ENCODE measurements around the gene SLC39A8. TPM values are rescaled to one million over a fixed set of nuclear protein-coding genes. Genes with fewer than 3 reads are reported as not detected.

The SLC39A8 gene
- total RNA-seq, 1 experiment from 2014 or later, result 35.9 TPM

GRCh38 chr4:102348701-102349100, 3.4 kb upstream of the SLC39A8 start:
- TF ChIP-seq TEAD4 (CRISPR knock-in tag; IDR thresholded peaks at IDR 0.05), result no peak
- TF ChIP-seq, protein P1, sequence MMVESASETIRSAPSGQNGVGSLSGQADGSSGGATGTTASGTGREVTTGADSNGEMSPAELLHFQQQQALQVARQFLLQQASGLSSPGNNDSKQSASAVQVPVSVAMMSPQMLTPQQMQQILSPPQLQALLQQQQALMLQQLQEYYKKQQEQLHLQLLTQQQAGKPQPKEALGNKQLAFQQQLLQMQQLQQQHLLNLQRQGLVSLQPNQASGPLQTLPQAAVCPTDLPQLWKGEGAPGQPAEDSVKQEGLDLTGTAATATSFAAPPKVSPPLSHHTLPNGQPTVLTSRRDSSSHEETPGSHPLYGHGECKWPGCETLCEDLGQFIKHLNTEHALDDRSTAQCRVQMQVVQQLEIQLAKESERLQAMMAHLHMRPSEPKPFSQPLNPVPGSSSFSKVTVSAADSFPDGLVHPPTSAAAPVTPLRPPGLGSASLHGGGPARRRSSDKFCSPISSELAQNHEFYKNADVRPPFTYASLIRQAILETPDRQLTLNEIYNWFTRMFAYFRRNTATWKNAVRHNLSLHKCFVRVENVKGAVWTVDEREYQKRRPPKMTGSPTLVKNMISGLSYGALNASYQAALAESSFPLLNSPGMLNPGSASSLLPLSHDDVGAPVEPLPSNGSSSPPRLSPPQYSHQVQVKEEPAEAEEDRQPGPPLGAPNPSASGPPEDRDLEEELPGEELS (CRISPR knock-in tag; IDR thresholded peaks at IDR 0.05), result no peak
- ATAC-seq (no peak), DNase-seq (ENCODE audit: low spot score) (no peak)
- CTCF ChIA-PET, result no interaction called here
- H3K27me3 Mint-ChIP-seq (ENCODE audit: low read depth), result peaks cover 9% of the 10 kb centered on the region
- H3K27ac Mint-ChIP-seq, result no peak overlapping the region
- POLR2A ChIA-PET, result no interaction called here
- peaks cover 29% of the 10 kb centered on the region for H3K4me1 Mint-ChIP-seq
- H3K4me3 Mint-ChIP-seq, result no peak overlapping the region
- no peaks in the 10 kb centered on the region for H3K9me3 Mint-ChIP-seq
- no peaks in the 10 kb centered on the region for H3K36me3 Mint-ChIP-seq

- Mint-ChIP-seq H3K36me3 (no peaks in the 10 kb centered on the region), H3K27me3 (ENCODE audit: low read depth) (peaks cover 17% of the 10 kb centered on the region), H3K4me1 (peaks cover 45% of the 10 kb centered on the region), H3K27ac (no peak overlapping the region), H3K4me3 (peak overlapping the region; percentile 84), H3K9me3 (no peaks in the 10 kb centered on the region)
- CTCF ChIA-PET, result interaction anchor here (0.7 to 2.7 kb wide), 3 partner anchors 24 to 85 kb away, joined by 3 to 34 read pairs (median 4); no protein-coding TSS in a partner anchor
- TF ChIP-seq ATF6 (CRISPR knock-in tag; IDR thresholded peaks at IDR 0.05) (no peak), GABPB1 (CRISPR knock-in tag; IDR thresholded peaks at IDR 0.05) (no peak), PREB (CRISPR knock-in tag; IDR thresholded peaks at IDR 0.05; ENCODE audit: borderline replicate concordance) (no peak), E2F5 (CRISPR knock-in tag; IDR thresholded peaks at IDR 0.05) (no peak), ZSCAN18 (CRISPR knock-in tag; IDR thresholded peaks at IDR 0.05) (no peak)
- TF ChIP-seq, protein P2, sequence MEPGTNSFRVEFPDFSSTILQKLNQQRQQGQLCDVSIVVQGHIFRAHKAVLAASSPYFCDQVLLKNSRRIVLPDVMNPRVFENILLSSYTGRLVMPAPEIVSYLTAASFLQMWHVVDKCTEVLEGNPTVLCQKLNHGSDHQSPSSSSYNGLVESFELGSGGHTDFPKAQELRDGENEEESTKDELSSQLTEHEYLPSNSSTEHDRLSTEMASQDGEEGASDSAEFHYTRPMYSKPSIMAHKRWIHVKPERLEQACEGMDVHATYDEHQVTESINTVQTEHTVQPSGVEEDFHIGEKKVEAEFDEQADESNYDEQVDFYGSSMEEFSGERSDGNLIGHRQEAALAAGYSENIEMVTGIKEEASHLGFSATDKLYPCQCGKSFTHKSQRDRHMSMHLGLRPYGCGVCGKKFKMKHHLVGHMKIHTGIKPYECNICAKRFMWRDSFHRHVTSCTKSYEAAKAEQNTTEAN (CRISPR knock-in tag; IDR thresholded peaks at IDR 0.05), result no peak
- ATAC-seq (peak; percentile 8), DNase-seq (ENCODE audit: low spot score) (peak; percentile 16)
- POLR2A ChIA-PET, result interaction anchor here (0.8 kb wide), 1 partner anchor 85 kb away, joined by 4 read pairs; no protein-coding TSS in a partner anchor
Measured at GRCh38 chr4:102345795-102346100, 466 bp upstream of the SLC39A8 start.

DNA sequence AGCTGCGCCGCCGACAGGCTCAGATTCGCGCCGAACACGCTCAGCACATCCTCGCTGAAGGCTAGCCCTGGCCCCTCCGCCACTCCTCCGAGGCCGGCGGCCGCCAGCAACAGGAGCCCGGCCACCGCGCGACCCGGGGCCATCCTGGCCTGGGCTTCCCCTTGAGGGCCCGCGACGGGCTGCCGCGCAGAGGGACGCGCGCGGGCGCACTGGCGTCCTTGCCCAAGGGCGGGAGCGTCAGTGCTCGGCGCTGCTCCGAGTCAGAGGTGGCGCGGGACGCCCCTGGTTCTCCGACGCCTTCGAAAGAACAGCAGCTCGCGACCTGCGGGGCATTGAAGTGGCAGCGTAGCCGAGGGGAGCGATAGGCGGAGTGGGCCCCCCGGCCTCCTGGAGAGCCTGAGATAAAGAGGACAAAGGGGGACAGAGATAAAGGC, 745 bp downstream of the SLC39A8 start:
- Mint-ChIP-seq H3K9me3 (no peaks in the 10 kb centered on the region), H3K27me3 (ENCODE audit: low read depth) (peaks cover 17% of the 10 kb centered on the region), H3K36me3 (peaks cover 3% of the 10 kb centered on the region), H3K4me3 (peak overlapping the region; percentile 84), H3K4me1 (peaks cover 55% of the 10 kb centered on the region), H3K27ac (peak overlapping the region; percentile 67; the same call in 1 of the 2 replicates)
- DNase-seq (ENCODE audit: low spot score) (peak; percentile 67), ATAC-seq (peak; percentile 34)
- ChIA-PET CTCF (interaction anchor here (0.6 to 2.7 kb wide), 3 partner anchors 23 to 472 kb away, joined by 3 to 34 read pairs (median 3); no protein-coding TSS in a partner anchor), POLR2A (interaction anchor here (0.6 kb wide), 1 partner anchor 246 kb away, joined by 3 read pairs; no protein-coding TSS in a partner anchor)
- TF ChIP-seq, protein P3, sequence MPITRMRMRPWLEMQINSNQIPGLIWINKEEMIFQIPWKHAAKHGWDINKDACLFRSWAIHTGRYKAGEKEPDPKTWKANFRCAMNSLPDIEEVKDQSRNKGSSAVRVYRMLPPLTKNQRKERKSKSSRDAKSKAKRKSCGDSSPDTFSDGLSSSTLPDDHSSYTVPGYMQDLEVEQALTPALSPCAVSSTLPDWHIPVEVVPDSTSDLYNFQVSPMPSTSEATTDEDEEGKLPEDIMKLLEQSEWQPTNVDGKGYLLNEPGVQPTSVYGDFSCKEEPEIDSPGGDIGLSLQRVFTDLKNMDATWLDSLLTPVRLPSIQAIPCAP (CRISPR knock-in tag; IDR thresholded peaks at IDR 0.05), result peak; percentile 41
- TF ChIP-seq ZNF281 (CRISPR knock-in tag; IDR thresholded peaks at IDR 0.05) (no peak), E2F5 (CRISPR knock-in tag; IDR thresholded peaks at IDR 0.05) (peak; percentile 67), ESRRA (CRISPR knock-in tag; IDR thresholded peaks at IDR 0.05; ENCODE audit: borderline replicate concordance) (no peak), CREB1 (CRISPR knock-in tag; IDR thresholded peaks at IDR 0.05) (no peak), TEAD4 (CRISPR knock-in tag; IDR thresholded peaks at IDR 0.05) (no peak), ZNF423 (CRISPR knock-in tag; IDR thresholded peaks at IDR 0.05) (no peak), NR1H2 (CRISPR knock-in tag; IDR thresholded peaks at IDR 0.05) (no peak), ZNF671 (CRISPR knock-in tag; IDR thresholded peaks at IDR 0.05) (no peak)
- TF ChIP-seq, protein P2 (CRISPR knock-in tag; IDR thresholded peaks at IDR 0.05), result peak; percentile 45; the same call in 1 of the 2 replicates
